ENCODE results near the gene SART3.

DNA sequence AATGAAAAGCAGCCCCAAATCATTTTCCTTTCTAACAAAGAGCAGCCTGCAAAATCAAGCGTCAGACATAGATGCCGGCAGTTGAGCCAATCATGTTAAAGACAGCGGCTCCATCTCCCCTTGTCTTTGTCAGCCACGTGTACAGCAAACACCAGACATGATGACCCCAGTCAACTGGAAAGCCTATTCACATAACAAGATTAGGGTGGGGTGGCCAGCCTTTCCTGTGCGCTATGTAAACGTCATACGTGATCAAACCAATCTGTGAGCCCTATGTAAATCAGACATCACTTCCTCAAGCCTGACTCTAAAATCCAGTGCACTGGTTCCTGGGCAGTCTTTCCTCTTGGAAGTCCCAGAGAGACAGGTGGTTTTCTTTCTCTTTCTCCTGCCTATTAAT lies 55.8 kb downstream of the SART3 start:
- TF ChIP-seq, protein P1, sequence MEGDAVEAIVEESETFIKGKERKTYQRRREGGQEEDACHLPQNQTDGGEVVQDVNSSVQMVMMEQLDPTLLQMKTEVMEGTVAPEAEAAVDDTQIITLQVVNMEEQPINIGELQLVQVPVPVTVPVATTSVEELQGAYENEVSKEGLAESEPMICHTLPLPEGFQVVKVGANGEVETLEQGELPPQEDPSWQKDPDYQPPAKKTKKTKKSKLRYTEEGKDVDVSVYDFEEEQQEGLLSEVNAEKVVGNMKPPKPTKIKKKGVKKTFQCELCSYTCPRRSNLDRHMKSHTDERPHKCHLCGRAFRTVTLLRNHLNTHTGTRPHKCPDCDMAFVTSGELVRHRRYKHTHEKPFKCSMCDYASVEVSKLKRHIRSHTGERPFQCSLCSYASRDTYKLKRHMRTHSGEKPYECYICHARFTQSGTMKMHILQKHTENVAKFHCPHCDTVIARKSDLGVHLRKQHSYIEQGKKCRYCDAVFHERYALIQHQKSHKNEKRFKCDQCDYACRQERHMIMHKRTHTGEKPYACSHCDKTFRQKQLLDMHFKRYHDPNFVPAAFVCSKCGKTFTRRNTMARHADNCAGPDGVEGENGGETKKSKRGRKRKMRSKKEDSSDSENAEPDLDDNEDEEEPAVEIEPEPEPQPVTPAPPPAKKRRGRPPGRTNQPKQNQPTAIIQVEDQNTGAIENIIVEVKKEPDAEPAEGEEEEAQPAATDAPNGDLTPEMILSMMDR (IDR thresholded peaks at IDR 0.05): no peak
- no peak for TF ChIP-seq EZH2 (IDR thresholded peaks at IDR 0.05)

Data from neural progenitor cell (in vitro differentiated cells).